GM23248 (cell line): ENCODE results near the gene LPCAT2.

Experiments used
- EZH2 ChIP-seq: fragments of 200-600 bp; sonication (generic); IDR thresholded peaks from 2 replicates; pipeline ENCODE4 v1.6.1; 2018; ENCODE audit warnings: antibody characterized with exemption, mild to moderate bottlenecking; ENCODE audit not compliant: insufficient read depth, poor library complexity, severe bottlenecking
- EZH2phosphoT487 ChIP-seq: fragments of 200-600 bp; sonication (generic); IDR thresholded peaks from 2 replicates; pipeline ENCODE4 v1.6.1; 2018; ENCODE audit warnings: antibody characterized with exemption, moderate library complexity, mild to moderate bottlenecking, low read depth; ENCODE audit not compliant: insufficient read depth

DNA sequence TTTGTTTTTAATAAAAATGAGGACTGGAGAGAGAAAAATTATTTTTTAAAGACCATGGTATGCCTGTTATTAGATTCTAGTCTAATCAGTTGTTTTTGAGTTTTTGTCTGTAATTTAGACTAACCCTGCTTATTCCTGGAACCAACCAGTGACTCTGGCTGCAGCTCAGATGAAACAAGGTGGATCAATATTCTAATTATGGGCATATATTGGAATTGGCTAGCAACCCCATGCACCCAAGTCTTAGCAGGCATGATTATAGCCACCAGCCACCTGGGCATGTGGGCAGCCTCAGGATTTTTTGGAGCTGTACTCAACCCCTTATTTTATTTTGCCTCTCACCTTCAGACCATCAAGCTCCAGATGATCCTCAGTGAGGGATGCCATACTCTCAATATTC is 125.3 kb downstream of the LPCAT2 start:
- TF ChIP-seq EZH2phosphoT487 (no peak), EZH2 (no peak)
